ENCODE measurements around the gene TUBA1B. TPM values are rescaled to one million over a fixed set of nuclear protein-coding genes. Genes with fewer than 3 reads are reported as not detected.

TUBA1B gene
- total and polyA plus RNA-seq, 2 donors (not counting 3 experiments of a cell fraction or from before 2014, with no cell fraction given), result 2,245 to 5,362 TPM

DNA sequence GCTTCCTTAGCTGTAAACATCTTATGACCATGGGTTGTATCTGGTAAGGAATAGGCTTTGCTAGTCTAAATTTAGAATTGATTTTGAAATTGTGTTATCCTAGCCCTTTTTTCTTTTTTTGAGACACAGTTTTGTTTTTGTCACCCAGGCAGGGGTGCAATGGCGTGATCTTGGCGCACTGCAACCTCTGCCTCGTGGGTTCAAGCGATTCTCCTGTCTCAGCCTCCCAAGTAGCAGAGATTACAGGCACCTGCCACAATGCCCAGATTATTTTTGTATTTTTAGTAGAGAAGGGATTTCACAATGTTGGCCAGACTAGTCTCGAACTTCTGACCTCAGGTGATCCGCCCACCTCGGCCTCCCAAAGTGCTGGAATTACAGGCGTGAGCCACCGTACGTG is 2.4 kb upstream of the TUBA1B start:
- intact Hi-C loops (cut with micrococcal nuclease) (no loop called here), dilution Hi-C loops (cut with MboI; ENCODE audit: extremely low pct_ligation_motif_present, low sequenced_read_pairs) (no loop called here)
- ChIA-PET POLR2A (interaction anchor here (0.7 to 1.1 kb wide), 3 partner anchors 16 to 78 kb away, joined by 3 to 7 read pairs (median 3); no protein-coding TSS in a partner anchor), CTCF (interaction anchor here (0.8 to 4.5 kb wide), 3 partner anchors 45 to 102 kb away, joined by 5 to 57 read pairs (median 46); no protein-coding TSS in a partner anchor)
- Histone ChIP-seq H3K27ac (ENCODE audit: insufficient read depth, low read depth, low read length) (no peak overlapping the region), H2AFZ (ENCODE audit: low read depth, low read length) (no peak overlapping the region), H3K4me1 (ENCODE audit: control insufficient read depth, extremely low read depth, insufficient read depth, low read length) (peaks cover 22% of the 10 kb centered on the region), H4K20me1 (replicated peaks; ENCODE audit: control insufficient read depth, extremely low read depth, insufficient read depth, low read length) (peaks cover 4% of the 10 kb centered on the region), H3K9me3 (replicated peaks; ENCODE audit: control insufficient read depth, insufficient read depth, low read length) (no peaks in the 10 kb centered on the region), H3K79me2 (ENCODE audit: control insufficient read depth, insufficient read depth, low read length) (peaks cover 29% of the 10 kb centered on the region), H3K4me2 (ENCODE audit: insufficient read depth, low read length) (no peak overlapping the region), H3K4me3 (replicated peaks in 1 of 3; ENCODE audit: insufficient read depth in 1 of 3, low read depth in 1 of 3, low read length in 3 of 3) (no peak overlapping the region), H3K9me1 (replicated peaks; ENCODE audit: control insufficient read depth, extremely low read depth, insufficient read depth, low read length) (no peaks in the 10 kb centered on the region), H3K27me3 (ENCODE audit: control insufficient read depth in 2 of 2, insufficient read depth in 2 of 2, low read length in 2 of 2) (no peaks in the 10 kb centered on the region), H3K36me3 (ENCODE audit: control insufficient read depth in 2 of 2, extremely low read depth in 1 of 2, insufficient read depth in 2 of 2, low read length in 2 of 2) (peaks cover 8 to 10% of the 10 kb centered on the region in 2 experiments), H3K9ac (replicated peaks; ENCODE audit: extremely low read depth, insufficient read depth, low read length) (no peak overlapping the region)
- no TSS peak for BruUV-seq (replicated peaks)
- DNase-seq (ENCODE audit: low read depth, low spot score) (no peak), FAIRE-seq (no peak)
- TF ChIP-seq MYC (IDR thresholded peaks at IDR 0.05; ENCODE audit: low read depth, low read length) (no peak), CTCF (IDR thresholded peaks at IDR 0.05; ENCODE audit: extremely low read depth in 1 of 2, insufficient read depth in 1 of 2, low read depth in 1 of 2, low read length in 2 of 2) (no peak), POLR2AphosphoS5 (IDR thresholded peaks at IDR 0.05; ENCODE audit: insufficient read depth, low read depth, low read length) (no peak), POLR2A (IDR thresholded peaks at IDR 0.05; ENCODE audit: low read depth, low read length) (no peak), GATA2 (IDR thresholded peaks at IDR 0.05; ENCODE audit: insufficient read depth, insufficient read length, low read depth, low read length) (no peak), JUN (IDR thresholded peaks at IDR 0.05; ENCODE audit: borderline replicate concordance, insufficient read depth, insufficient read length, low read depth) (no peak), FOS (IDR thresholded peaks at IDR 0.05; ENCODE audit: borderline replicate concordance, insufficient read depth, low read length) (no peak), EZH2 (IDR thresholded peaks at IDR 0.05; ENCODE audit: borderline replicate concordance, low read depth, low read length, severe bottlenecking) (no peak)
- TF ChIP-seq, protein P1, sequence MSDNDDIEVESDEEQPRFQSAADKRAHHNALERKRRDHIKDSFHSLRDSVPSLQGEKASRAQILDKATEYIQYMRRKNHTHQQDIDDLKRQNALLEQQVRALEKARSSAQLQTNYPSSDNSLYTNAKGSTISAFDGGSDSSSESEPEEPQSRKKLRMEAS (IDR thresholded peaks at IDR 0.05; ENCODE audit: insufficient read depth, insufficient read length), result no peak
